H9 (cell line): ENCODE results near the gene PRUNE1. TPM values are rescaled to one million over a fixed set of nuclear protein-coding genes. Genes with fewer than 3 reads are reported as not detected.

Source experiments
- DNase-seq: peaks from one replicate; pipeline ENCODE4 v3.0.0-alpha.2; 2017
- H2AFZ ChIP-seq: one replicate; pipeline ENCODE4 v1.6.1; 2013; ENCODE audit warnings: mild to moderate bottlenecking, low read length, control low read depth, moderate library complexity
- H2AK5ac ChIP-seq: 2 replicates; pipeline ENCODE4 v1.6.1; 2013; ENCODE audit warnings: low read length, control low read depth, mixed read lengths; ENCODE audit not compliant: insufficient read length
- H2BK120ac ChIP-seq: one replicate; pipeline ENCODE4 v1.6.1; 2013; ENCODE audit warnings: low read depth, mild to moderate bottlenecking, low read length, control low read depth, inconsistent platforms; ENCODE audit not compliant: poor library complexity, severe bottlenecking
- H2BK12ac ChIP-seq: 2 replicates; pipeline ENCODE4 v1.6.1; 2013; ENCODE audit warnings: low read length, control low read depth, mixed read lengths, low read depth; ENCODE audit not compliant: insufficient read length
- H2BK15ac ChIP-seq: 2 replicates; pipeline ENCODE4 v1.6.1; 2013; ENCODE audit warnings: low read depth, low read length, control low read depth
- H2BK20ac ChIP-seq: one replicate; pipeline ENCODE4 v1.6.1; 2013; ENCODE audit warnings: low read depth, mild to moderate bottlenecking, low read length, control low read depth, inconsistent platforms; ENCODE audit not compliant: poor library complexity, severe bottlenecking
- H2BK5ac ChIP-seq: 2 replicates; pipeline ENCODE4 v1.6.1; 2013; ENCODE audit warnings: low read length, control low read depth, mixed read lengths; ENCODE audit not compliant: insufficient read length
- H3K14ac ChIP-seq: 2 replicates; pipeline ENCODE4 v1.6.1; 2013; ENCODE audit warnings: low read length, control low read depth; ENCODE audit not compliant: insufficient read depth
- H3K18ac ChIP-seq: 2 replicates; pipeline ENCODE4 v1.6.1; 2013; ENCODE audit warnings: low read depth, mild to moderate bottlenecking, mixed read lengths, low read length, control low read depth; ENCODE audit not compliant: insufficient read length
- H3K23ac ChIP-seq: 2 replicates; pipeline ENCODE4 v1.6.1; 2013; ENCODE audit warnings: low read length, control low read depth, mixed read lengths, low read depth; ENCODE audit not compliant: insufficient read length
- H3K23me2 ChIP-seq: 2 replicates; pipeline ENCODE4 v1.6.1; 2013; ENCODE audit warnings: low read depth, mild to moderate bottlenecking, mixed read lengths, low read length, control low read depth; ENCODE audit not compliant: insufficient read length, poor library complexity, severe bottlenecking
- H3K27ac ChIP-seq: 2 replicates; pipeline ENCODE4 v1.5.1; 2013; ENCODE audit warnings: low read length, control low read depth, mixed read lengths, low read depth; ENCODE audit not compliant: insufficient read length
- H3K27me3 ChIP-seq: 2 replicates; pipeline ENCODE4 v1.6.1; 2013; ENCODE audit warnings: low read length, control low read depth, inconsistent platforms; ENCODE audit not compliant: insufficient read depth
- H3K4ac ChIP-seq: 2 replicates; pipeline ENCODE4 v1.6.1; 2013; ENCODE audit warnings: low read depth, mild to moderate bottlenecking, control low read depth, inconsistent platforms, low read length, moderate library complexity
- H3K4me1 ChIP-seq: 2 replicates; pipeline ENCODE4 v1.6.1; 2013; ENCODE audit warnings: low read length, control low read depth, inconsistent platforms; ENCODE audit not compliant: insufficient read depth
- H3K4me2 ChIP-seq: 2 replicates; pipeline ENCODE4 v1.6.1; 2013; ENCODE audit warnings: low read length, control low read depth, mixed read lengths; ENCODE audit not compliant: insufficient read length, insufficient read depth
- H3K56ac ChIP-seq: 2 replicates; pipeline ENCODE4 v1.6.1; 2013; ENCODE audit warnings: low read depth, mild to moderate bottlenecking, mixed read lengths, low read length, control low read depth; ENCODE audit not compliant: insufficient read length
- H3K79me1 ChIP-seq: 2 replicates; pipeline ENCODE4 v1.6.1; 2013; ENCODE audit warnings: low read depth, mild to moderate bottlenecking, moderate library complexity, low read length, control low read depth, inconsistent platforms; ENCODE audit not compliant: insufficient read depth, poor library complexity, severe bottlenecking
- H3K79me2 ChIP-seq: 2 replicates; pipeline ENCODE4 v1.6.1; 2013; ENCODE audit warnings: low read length, control low read depth, inconsistent platforms; ENCODE audit not compliant: insufficient read depth
- H3K9ac ChIP-seq: 2 replicates; pipeline ENCODE4 v1.6.1; 2013; ENCODE audit warnings: low read length, control low read depth, mixed read lengths; ENCODE audit not compliant: insufficient read length; ENCODE audit errors: extremely low read depth
- H3K9me3 ChIP-seq: one replicate; pipeline ENCODE4 v1.6.1; 2013; ENCODE audit warnings: low read depth, low read length, inconsistent platforms; ENCODE audit not compliant: control insufficient read depth
- H3T11ph ChIP-seq: one replicate; pipeline ENCODE4 v1.6.1; 2013; ENCODE audit warnings: mild to moderate bottlenecking, low read length, control low read depth, inconsistent platforms
- H4K20me1 ChIP-seq: one replicate; pipeline ENCODE4 v1.6.1; 2013; ENCODE audit not compliant: control insufficient read depth, insufficient read length, insufficient read depth
- H4K5ac ChIP-seq: 2 replicates; pipeline ENCODE4 v1.6.1; 2013; ENCODE audit warnings: low read depth, mild to moderate bottlenecking, mixed read lengths, low read length, control low read depth; ENCODE audit not compliant: insufficient read length
- H4K8ac ChIP-seq: replicated peaks from 2 replicates; pipeline ENCODE4 v1.6.1; 2013; ENCODE audit warnings: low read length, control low read depth, mixed read lengths, low read depth; ENCODE audit not compliant: insufficient read length
- H4K91ac ChIP-seq: 2 replicates; pipeline ENCODE4 v1.6.1; 2013; ENCODE audit warnings: low read depth, mild to moderate bottlenecking, moderate library complexity, mixed read lengths, low read length, control low read depth; ENCODE audit not compliant: insufficient read length
- H3K27ac Mint-ChIP-seq, 3 experiments: 2 replicates in 2 of 3; 3 replicates in 1 of 3; pipeline ENCODE4 v1.8.0; 2020 to 2021; ENCODE audit warnings: mixed read lengths in 3 of 3, mild to moderate bottlenecking in 1 of 3, moderate library complexity in 1 of 3
- H3K27me3 Mint-ChIP-seq: 2 replicates; pipeline ENCODE4 v1.8.0; 2021; ENCODE audit warnings: low read depth, mild to moderate bottlenecking, moderate library complexity, mixed read lengths
- H3K36me3 Mint-ChIP-seq, 3 experiments: 2 replicates in 2 of 3; 3 replicates in 1 of 3; pipeline ENCODE4 v1.8.0; 2020 to 2021; ENCODE audit warnings: low read depth in 3 of 3, mixed read lengths in 3 of 3; ENCODE audit not compliant: insufficient read depth in 1 of 3
- H3K4me1 Mint-ChIP-seq, 2 experiments: 2 replicates each; pipeline ENCODE4 v1.8.0; 2020; ENCODE audit warnings: mixed read lengths in 2 of 2
- H3K4me3 Mint-ChIP-seq, 2 experiments: 2 replicates in 1 of 2; 3 replicates in 1 of 2; pipeline ENCODE4 v1.8.0; 2020 to 2021; ENCODE audit warnings: mild to moderate bottlenecking in 2 of 2, mixed read lengths in 2 of 2, moderate library complexity in 1 of 2
- H3K9me3 Mint-ChIP-seq, 2 experiments: 2 replicates in 1 of 2; 3 replicates in 1 of 2; pipeline ENCODE4 v1.8.0; 2020; ENCODE audit warnings: mild to moderate bottlenecking in 2 of 2, mixed read lengths in 2 of 2, moderate library complexity in 1 of 2
- WGBS: extraction: QIAGEN DNeasy Blood & Tissue Kit; methylation state at CpG from one replicate; pipeline ENCODE4 v1.1.7; 2013; ENCODE audit warnings: missing lambda C conversion rate, low lambda C conversion rate, mixed read lengths; ENCODE audit not compliant: insufficient read length; ENCODE audit errors: extremely low coverage; 5-methylcytosine and 5-hydroxymethylcytosine counted together
- total RNA-seq: library from RNA; stranded (reverse); gene quantifications from 2 replicates; pipeline ENCODE4 v1.2.1, GENCODE V29; 2021
- TF ChIP-seq, protein P1 (sequence below): fragments of 200-600 bp; sonication (generic); conservative IDR thresholded peaks from 3 replicates; pipeline ENCODE4 v1.8.0; 2021; ENCODE audit warnings: antibody characterized with exemption, mild to moderate bottlenecking

The PRUNE1 gene
- total RNA-seq, 1 experiment from 2014 or later: 22.3 TPM

GRCh38 chr1:151047925-151048644, 39.8 kb downstream of the PRUNE1 start:
- Histone ChIP-seq H3K27me3 (no peaks in the 10 kb centered on the region), H2BK120ac (no peak overlapping the region), H3T11ph (no peak overlapping the region), H3K4ac (no peak overlapping the region), H2AFZ (no peak overlapping the region), H3K79me1 (no peaks in the 10 kb centered on the region), H3K14ac (peak overlapping the region; percentile 66), H3K23me2 (peaks cover 4% of the 10 kb centered on the region), H2AK5ac (no peak overlapping the region), H3K4me1 (no peaks in the 10 kb centered on the region; the same call in 1 of the 2 replicates), H3K56ac (no peak overlapping the region), H3K18ac (peak overlapping the region; percentile 12), H4K5ac (no peak overlapping the region), H3K23ac (no peak overlapping the region), H4K20me1 (no peaks in the 10 kb centered on the region), H2BK20ac (no peak overlapping the region), H4K91ac (no peak overlapping the region), H3K9me3 (no peaks in the 10 kb centered on the region), H4K8ac (no peak overlapping the region), H3K9ac (peak overlapping the region; percentile 51), H3K27ac (no peak overlapping the region), H3K4me2 (peak overlapping the region; percentile 60), H2BK12ac (no peak overlapping the region), H2BK15ac (no peak overlapping the region), H3K79me2 (no peaks in the 10 kb centered on the region), H2BK5ac (no peak overlapping the region)
- no CpG with 5 or more reads among the region's 48 CpGs for WGBS
- TF ChIP-seq, protein P1, sequence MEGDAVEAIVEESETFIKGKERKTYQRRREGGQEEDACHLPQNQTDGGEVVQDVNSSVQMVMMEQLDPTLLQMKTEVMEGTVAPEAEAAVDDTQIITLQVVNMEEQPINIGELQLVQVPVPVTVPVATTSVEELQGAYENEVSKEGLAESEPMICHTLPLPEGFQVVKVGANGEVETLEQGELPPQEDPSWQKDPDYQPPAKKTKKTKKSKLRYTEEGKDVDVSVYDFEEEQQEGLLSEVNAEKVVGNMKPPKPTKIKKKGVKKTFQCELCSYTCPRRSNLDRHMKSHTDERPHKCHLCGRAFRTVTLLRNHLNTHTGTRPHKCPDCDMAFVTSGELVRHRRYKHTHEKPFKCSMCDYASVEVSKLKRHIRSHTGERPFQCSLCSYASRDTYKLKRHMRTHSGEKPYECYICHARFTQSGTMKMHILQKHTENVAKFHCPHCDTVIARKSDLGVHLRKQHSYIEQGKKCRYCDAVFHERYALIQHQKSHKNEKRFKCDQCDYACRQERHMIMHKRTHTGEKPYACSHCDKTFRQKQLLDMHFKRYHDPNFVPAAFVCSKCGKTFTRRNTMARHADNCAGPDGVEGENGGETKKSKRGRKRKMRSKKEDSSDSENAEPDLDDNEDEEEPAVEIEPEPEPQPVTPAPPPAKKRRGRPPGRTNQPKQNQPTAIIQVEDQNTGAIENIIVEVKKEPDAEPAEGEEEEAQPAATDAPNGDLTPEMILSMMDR: peak; percentile 70; the same call in 2 of the 3 replicates
- H3K9me3 Mint-ChIP-seq: no peaks in the 10 kb centered on the region
- peaks cover 2 to 20% (median 16%) of the 10 kb centered on the region in 3 experiments; a peak in 5 of 7 replicates for H3K36me3 Mint-ChIP-seq
- H3K4me1 Mint-ChIP-seq: peaks cover 17 to 19% of the 10 kb centered on the region in 2 experiments
- DNase-seq: peak; percentile 87
- peak overlapping the region; percentile 95 to 98 for H3K4me3 Mint-ChIP-seq
- no peaks in the 10 kb centered on the region for H3K27me3 Mint-ChIP-seq
- peak overlapping the region; percentile 95 to 99 (median 96) for H3K27ac Mint-ChIP-seq
